ENCODE measurements around the gene AP5M1. TPM values are rescaled to one million over a fixed set of nuclear protein-coding genes. Genes with fewer than 3 reads are reported as not detected.
"Not testable (repeated sequence)": the region's sequence is repeated elsewhere in the genome, so short reads cannot be mapped to it uniquely, and the experiment has no call there.

Gene AP5M1
- total RNA-seq, 1 donor from 2014 or later: 22.3 TPM

GRCh38 chr14:57329833-57330232 is 61.1 kb downstream of the AP5M1 start:
- H3K4me3 ChIP-seq (ENCODE audit: low read depth, low read length): no peak overlapping the region
- TF ChIP-seq CTCF (conservative IDR thresholded peaks at IDR 0.05; ENCODE audit: low read depth, low read length): no peak
- DNase-seq (ENCODE audit: low read depth): no peak

DNA sequence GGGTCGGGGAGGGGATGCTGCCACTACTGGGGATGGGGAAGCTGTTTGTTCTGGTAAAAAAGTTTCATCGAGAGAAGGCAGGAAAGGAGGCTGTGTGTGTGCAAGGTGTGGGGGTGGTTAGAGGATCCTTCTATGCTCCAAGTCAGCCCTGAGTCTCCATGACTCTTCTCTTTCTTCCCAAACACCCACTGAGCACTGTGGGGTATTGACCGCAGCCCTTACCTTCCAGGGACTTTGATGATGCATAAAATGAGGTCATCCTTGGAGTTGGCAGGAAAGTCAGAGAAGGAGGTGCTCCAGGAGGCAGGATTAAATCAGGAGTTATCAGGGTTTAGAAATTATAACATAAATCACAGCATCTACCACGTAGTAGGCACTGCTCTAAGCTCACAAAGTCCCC is 63.7 kb downstream of the AP5M1 start:
- not testable (repeated sequence) for H3K4me3 ChIP-seq (ENCODE audit: low read depth, low read length); DNase-seq (ENCODE audit: low read depth)

DNA sequence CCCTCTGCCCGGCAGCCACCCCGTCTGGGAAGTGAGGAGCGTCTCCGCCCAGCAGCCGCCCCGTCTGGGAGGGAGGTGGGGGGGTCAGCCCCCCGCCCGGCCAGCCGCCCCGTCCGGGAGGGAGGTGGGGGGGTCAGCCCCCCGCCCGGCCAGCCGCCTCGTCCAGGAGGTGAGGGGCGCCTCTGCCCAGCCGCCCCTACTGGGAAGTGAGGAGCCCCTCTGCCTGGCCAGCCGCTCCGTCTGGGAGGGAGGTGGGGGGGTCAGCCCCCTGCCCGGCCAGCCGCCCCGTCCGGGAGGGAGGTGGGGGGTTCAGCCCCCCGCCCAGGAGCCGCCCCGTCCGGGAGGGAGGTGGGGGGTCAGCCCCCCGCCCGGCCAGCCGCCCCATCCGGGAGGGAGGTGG is 65.0 kb downstream of the AP5M1 start:
- not testable (repeated sequence) for DNase-seq (ENCODE audit: low read depth); H3K4me3 ChIP-seq (ENCODE audit: low read depth, low read length)

- DNase-seq (ENCODE audit: low read depth); H3K4me3 ChIP-seq (ENCODE audit: low read depth, low read length): not testable (repeated sequence)
Observed at GRCh38 chr14:57343545-57344297, 75.0 kb downstream of the AP5M1 start.

DNA sequence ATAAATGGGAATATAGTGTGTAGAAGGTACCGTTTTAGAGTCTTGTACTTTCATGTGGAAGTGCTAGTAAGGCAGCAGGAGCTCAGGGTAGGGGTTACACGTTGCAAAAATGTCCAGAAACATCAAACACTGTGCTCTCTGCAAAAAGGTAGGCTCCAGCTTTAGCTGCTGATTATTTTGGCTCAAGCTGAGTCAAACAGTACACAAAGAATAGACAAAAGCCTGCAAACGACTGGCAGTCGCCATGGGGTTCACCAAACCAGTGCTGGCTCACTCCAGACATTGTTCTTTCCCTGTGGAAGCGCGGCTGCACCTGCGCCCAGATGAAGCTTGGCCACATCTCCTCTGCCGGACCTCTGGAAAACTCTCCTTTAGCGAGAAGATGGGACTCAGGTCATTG is 76.3 kb downstream of the AP5M1 start:
- DNase-seq (ENCODE audit: low read depth): no peak
- no peak for TF ChIP-seq CTCF (conservative IDR thresholded peaks at IDR 0.05; ENCODE audit: low read depth, low read length)

GRCh38 chr14:57346741-57347140 is 78.0 kb downstream of the AP5M1 start:
- DNase-seq (ENCODE audit: low read depth): no peak
- H3K4me3 ChIP-seq (ENCODE audit: low read depth, low read length): no peak overlapping the region
- TF ChIP-seq CTCF (conservative IDR thresholded peaks at IDR 0.05; ENCODE audit: low read depth, low read length): no peak

More for the DNA sequence above, 76.3 kb downstream of the AP5M1 start:
- no peak overlapping the region for H3K4me3 ChIP-seq (ENCODE audit: low read depth, low read length)

Other genes starting within 250 kb of the AP5M1 start
- gene EXOC5, start 66 bp upstream of the AP5M1 start, total RNA-seq: 42.0 and 43.8 TPM in 2 replicates
- gene NAA30, start 121.6 kb downstream of the AP5M1 start, total RNA-seq: 14.9 and 18.2 TPM in 2 replicates
- gene CCDC198, start 224.9 kb downstream of the AP5M1 start, total RNA-seq: 18.9 and 20.0 TPM in 2 replicates